CD4-positive, alpha-beta T cell treated with Interleukin-4 for 1 hour (primary cell): ENCODE results near the gene S100P.

Experiments used
- DNase-seq, 2 donors: peaks; one replicate each; pipeline ENCODE4 v3.0.0-alpha.2; 2020 to 2022

The S100P gene

GRCh38 chr4:6673660-6674499 lies 19.8 kb upstream of the S100P start:
- DNase-seq: peak; percentile 95 to 97

GRCh38 chr4:6674500-6675149 lies 19.1 kb upstream of the S100P start:
- DNase-seq: peak; percentile 75 to 85

GRCh38 chr4:6676722-6677558 lies 16.7 kb upstream of the S100P start:
- DNase-seq: no peak

- DNase-seq: no peak
Observed at GRCh38 chr4:6680372-6681034, 13.2 kb upstream of the S100P start.

GRCh38 chr4:6681191-6681590 lies 12.5 kb upstream of the S100P start:
- DNase-seq: no peak

GRCh38 chr4:6682862-6683590 lies 10.7 kb upstream of the S100P start:
- DNase-seq: no peak

- no peak for DNase-seq
Observed at GRCh38 chr4:6684656-6685055, 9.0 kb upstream of the S100P start.

GRCh38 chr4:6686104-6686787 lies 7.4 kb upstream of the S100P start:
- DNase-seq: no peak

GRCh38 chr4:6687947-6688878 lies 5.5 kb upstream of the S100P start:
- DNase-seq: no peak

- peak; percentile 59 to 69 for DNase-seq
Observed at GRCh38 chr4:6688879-6689505, 4.7 kb upstream of the S100P start.

GRCh38 chr4:6689506-6689960 lies 4.1 kb upstream of the S100P start:
- DNase-seq: no peak

GRCh38 chr4:6692379-6692778 lies 1.3 kb upstream of the S100P start:
- DNase-seq: no peak

GRCh38 chr4:6692806-6693205 lies 872 bp upstream of the S100P start:
- DNase-seq: no peak

GRCh38 chr4:6694177-6694901 lies 661 bp downstream of the S100P start:
- DNase-seq: peak in 1 of 2 donors; percentile 42

GRCh38 chr4:6695660-6696610 lies 2.3 kb downstream of the S100P start:
- DNase-seq: peak; percentile 67 to 74

GRCh38 chr4:6696611-6697010 lies 2.9 kb downstream of the S100P start:
- DNase-seq: no peak

GRCh38 chr4:6697131-6697530 lies 3.5 kb downstream of the S100P start:
- no peak for DNase-seq

GRCh38 chr4:6699388-6699787 lies 5.7 kb downstream of the S100P start:
- DNase-seq: no peak
